Endothelial cell of umbilical vein (primary cell): ENCODE results near the gene KANSL1. TPM values are rescaled to one million over a fixed set of nuclear protein-coding genes. Genes with fewer than 3 reads are reported as not detected.

Experiments
- BruUV-seq: library from RNA; stranded (reverse); fragments of 400-500 nt; replicated peaks from 2 replicates; lab custom pipeline; 2021; lab: Mats Ljungman, UMichigan
- CTCF ChIA-PET: fragments of 300-600, 350-600 bp; sonication (Branson Sonifier 250); formaldehyde crosslinking; loops from one replicate; lab custom pipeline; 2021; ENCODE audit warnings: antibody characterized with exemption, inconsistent platforms; lab: Charles Lee
- POLR2A ChIA-PET: fragments of 300-600, 350-600 bp; sonication (Branson Sonifier 250); formaldehyde crosslinking; loops from one replicate; lab custom pipeline; 2021; ENCODE audit warnings: antibody characterized with exemption, inconsistent platforms; lab: Charles Lee
- DNase-seq: peaks from one replicate; pipeline ENCODE4 v3.0.0-alpha.2; 2011; ENCODE audit warnings: low read depth, low spot score
- FAIRE-seq: peaks from 2 replicates; lab custom pipeline; 2011; peaks lifted over from hg19 to GRCh38; lab: Jason Lieb, UNC
- H2AFZ ChIP-seq: 2 replicates; pipeline ENCODE4 v1.6.0; 2012; ENCODE audit warnings: low read depth, low read length, control low read depth, inconsistent platforms
- H3K27ac ChIP-seq: 2 replicates; pipeline ENCODE4 v1.5.1; 2011; ENCODE audit warnings: low read depth, mild to moderate bottlenecking, control low read depth, low read length, moderate library complexity; ENCODE audit not compliant: insufficient read depth
- H3K27me3 ChIP-seq, 2 experiments: 2 replicates each; pipeline versions ENCODE4 v1.6.0 to v1.6.1; 2011; ENCODE audit warnings: low read length in 2 of 2, mixed read lengths in 1 of 2; ENCODE audit not compliant: control insufficient read depth in 2 of 2, insufficient read depth in 2 of 2
- H3K36me3 ChIP-seq, 2 experiments: 2 replicates in 1 of 2; 3 replicates in 1 of 2; pipeline ENCODE4 v1.5.1; 2011; ENCODE audit warnings: low read length in 2 of 2, mild to moderate bottlenecking in 1 of 2, moderate library complexity in 1 of 2; ENCODE audit not compliant: control insufficient read depth in 2 of 2, insufficient read depth in 2 of 2; ENCODE audit errors: extremely low read depth in 1 of 2
- H3K4me1 ChIP-seq: 3 replicates; pipeline ENCODE4 v1.5.1; 2011; ENCODE audit warnings: mild to moderate bottlenecking, low read length; ENCODE audit not compliant: control insufficient read depth, insufficient read depth; ENCODE audit errors: extremely low read depth
- H3K4me2 ChIP-seq: 2 replicates; pipeline ENCODE4 v1.6.1; 2011; ENCODE audit warnings: low read length, control low read depth, mixed read lengths; ENCODE audit not compliant: insufficient read depth
- H3K4me3 ChIP-seq, 3 experiments: fragments of 200-600 bp in 1 of 3; sonication (generic), shearing (Covaris generic) in 1 of 3; replicated peaks in 1 of 3; 2 replicates each; pipeline ENCODE4 v1.5.1; 2011 to 2016; ENCODE audit warnings: control low read depth in 3 of 3, low read length in 3 of 3, mild to moderate bottlenecking in 2 of 3, inconsistent platforms in 1 of 3, low read depth in 1 of 3, moderate library complexity in 1 of 3; ENCODE audit not compliant: insufficient read depth in 1 of 3
- H3K79me2 ChIP-seq: 2 replicates; pipeline ENCODE4 v1.6.0; 2012; ENCODE audit warnings: low read length, inconsistent platforms; ENCODE audit not compliant: control insufficient read depth, insufficient read depth
- H3K9ac ChIP-seq: replicated peaks from 2 replicates; pipeline ENCODE3; 2011; ENCODE audit warnings: low read length, control low read depth; ENCODE audit not compliant: insufficient read depth; ENCODE audit errors: extremely low read depth
- H3K9me1 ChIP-seq: replicated peaks from 3 replicates; pipeline ENCODE4 v1.6.0; 2011; ENCODE audit warnings: mild to moderate bottlenecking, low read length; ENCODE audit not compliant: control insufficient read depth, insufficient read depth; ENCODE audit errors: extremely low read depth
- H3K9me3 ChIP-seq: replicated peaks from 2 replicates; pipeline ENCODE4 v1.5.1; 2012; ENCODE audit warnings: low read length, inconsistent platforms; ENCODE audit not compliant: control insufficient read depth, insufficient read depth
- H4K20me1 ChIP-seq: replicated peaks from 2 replicates; pipeline ENCODE3; 2011; ENCODE audit warnings: mild to moderate bottlenecking, low read length; ENCODE audit not compliant: control insufficient read depth, insufficient read depth; ENCODE audit errors: extremely low read depth
- EZH2 ChIP-seq: IDR thresholded peaks from 2 replicates; pipeline ENCODE4 v1.6.1; 2012; ENCODE audit warnings: borderline replicate concordance, low read depth, mild to moderate bottlenecking, moderate library complexity, low read length, inconsistent platforms; ENCODE audit not compliant: severe bottlenecking
- FOS ChIP-seq: IDR thresholded peaks from 2 replicates; pipeline ENCODE4 v1.6.1; 2011; ENCODE audit warnings: mild to moderate bottlenecking, low read length, moderate library complexity, borderline replicate concordance; ENCODE audit not compliant: insufficient read depth
- GATA2 ChIP-seq: IDR thresholded peaks from 2 replicates; pipeline ENCODE4 v1.7.0; 2011; ENCODE audit warnings: low read depth, mild to moderate bottlenecking, moderate library complexity, mixed read lengths, low read length; ENCODE audit not compliant: insufficient read length, insufficient read depth
- JUN ChIP-seq: IDR thresholded peaks from 2 replicates; pipeline ENCODE4 v1.6.1; 2011; ENCODE audit warnings: borderline replicate concordance, low read depth; ENCODE audit not compliant: insufficient read length, insufficient read depth
- MYC ChIP-seq: IDR thresholded peaks from one replicate; pipeline ENCODE4 v1.6.1; 2011; ENCODE audit warnings: mild to moderate bottlenecking, low read depth, low read length
- POLR2A ChIP-seq: IDR thresholded peaks from 2 replicates; pipeline ENCODE4 v1.6.1; 2012; ENCODE audit warnings: low read depth, mild to moderate bottlenecking, control low read depth, low read length
- POLR2AphosphoS5 ChIP-seq: IDR thresholded peaks from 2 replicates; pipeline ENCODE4 v1.6.1; 2012; ENCODE audit warnings: low read depth, mild to moderate bottlenecking, control low read depth, low read length, moderate library complexity; ENCODE audit not compliant: insufficient read depth
- dilution Hi-C: fragments of 300-500 bp; cut with MboI; formaldehyde crosslinking; loops from one replicate; pipeline ENCODE4 v1.15.0; 2019; ENCODE audit warnings: low sequenced_read_pairs; ENCODE audit not compliant: extremely low pct_ligation_motif_present
- intact Hi-C: fragments of 100-400 bp; cut with micrococcal nuclease; formaldehyde crosslinking; loops from one replicate; pipeline ENCODE4 v1.10.0; 2022
- polyA plus RNA-seq, 4 experiments: library from polyadenylated mRNA; depleted of rRNA in 3 of 4; stranded (reverse) in 3 of 4; unstranded in 1 of 4; fragments of >200 nt; gene quantifications; 2 replicates each; pipeline versions ENCODE4 v1.2.1 to v1.2.3, GENCODE V29; 2011 to 2012; ENCODE audit warnings: missing spikeins in 1 of 4
- total RNA-seq: library from RNA; stranded (reverse); gene quantifications from 2 replicates; pipeline ENCODE4 v1.2.3, GENCODE V29; 2021
- TF ChIP-seq, protein P1 (sequence below): IDR thresholded peaks from 2 replicates; pipeline ENCODE4 v1.6.1; 2011; ENCODE audit not compliant: insufficient read depth, insufficient read length
- TF ChIP-seq, protein P2 (sequence below), 2 donors: IDR thresholded peaks; 1 replicate in 1 of 2; 2 replicates in 1 of 2; pipeline ENCODE4 v1.5.1; 2011; ENCODE audit warnings: low read length in 2 of 2, mild to moderate bottlenecking in 2 of 2, moderate library complexity in 2 of 2, control low read depth in 1 of 2, inconsistent platforms in 1 of 2, low read depth in 1 of 2; ENCODE audit not compliant: insufficient read depth in 1 of 2; ENCODE audit errors: extremely low read depth in 1 of 2

Gene KANSL1
- total and polyA plus RNA-seq, 2 donors (not counting 3 experiments of a cell fraction or from before 2014, with no cell fraction given): 29.1 to 74.0 TPM

GRCh38 chr17:46150216-46150963 lies 42.8 kb downstream of the KANSL1 start:
- H3K36me3 ChIP-seq: no peaks in the 10 kb centered on the region
- H4K20me1 ChIP-seq: peaks cover 32% of the 10 kb centered on the region
- H3K4me1 ChIP-seq: peaks cover 42% of the 10 kb centered on the region
- H3K79me2 ChIP-seq: peaks cover 95% of the 10 kb centered on the region
- H3K9me1 ChIP-seq: no peaks in the 10 kb centered on the region
- no peak overlapping the region for H2AFZ ChIP-seq
- H3K27me3 ChIP-seq: no peaks in the 10 kb centered on the region
- dilution Hi-C loops: no loop called here
- no peak overlapping the region for H3K27ac ChIP-seq
- no peak overlapping the region for H3K4me3 ChIP-seq
- no TSS peak for BruUV-seq
- no peak overlapping the region for H3K9ac ChIP-seq
- no peaks in the 10 kb centered on the region for H3K9me3 ChIP-seq
- POLR2A ChIA-PET: interaction anchor here (0.7 kb wide), 1 partner anchor 43 kb away, joined by 4 read pairs; the partner anchor contains the start of gene KANSL1
- no peak for FAIRE-seq
- H3K4me2 ChIP-seq: no peak overlapping the region
- CTCF ChIA-PET: interaction anchor here (1.1 kb wide), 1 partner anchor 106 kb away, joined by 4 read pairs; no protein-coding TSS in a partner anchor
- TF ChIP-seq POLR2AphosphoS5 (no peak), MYC (no peak), JUN (no peak), GATA2 (no peak), POLR2A (no peak), FOS (no peak), EZH2 (no peak)
- TF ChIP-seq, protein P1, sequence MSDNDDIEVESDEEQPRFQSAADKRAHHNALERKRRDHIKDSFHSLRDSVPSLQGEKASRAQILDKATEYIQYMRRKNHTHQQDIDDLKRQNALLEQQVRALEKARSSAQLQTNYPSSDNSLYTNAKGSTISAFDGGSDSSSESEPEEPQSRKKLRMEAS: no peak
- TF ChIP-seq, protein P2, sequence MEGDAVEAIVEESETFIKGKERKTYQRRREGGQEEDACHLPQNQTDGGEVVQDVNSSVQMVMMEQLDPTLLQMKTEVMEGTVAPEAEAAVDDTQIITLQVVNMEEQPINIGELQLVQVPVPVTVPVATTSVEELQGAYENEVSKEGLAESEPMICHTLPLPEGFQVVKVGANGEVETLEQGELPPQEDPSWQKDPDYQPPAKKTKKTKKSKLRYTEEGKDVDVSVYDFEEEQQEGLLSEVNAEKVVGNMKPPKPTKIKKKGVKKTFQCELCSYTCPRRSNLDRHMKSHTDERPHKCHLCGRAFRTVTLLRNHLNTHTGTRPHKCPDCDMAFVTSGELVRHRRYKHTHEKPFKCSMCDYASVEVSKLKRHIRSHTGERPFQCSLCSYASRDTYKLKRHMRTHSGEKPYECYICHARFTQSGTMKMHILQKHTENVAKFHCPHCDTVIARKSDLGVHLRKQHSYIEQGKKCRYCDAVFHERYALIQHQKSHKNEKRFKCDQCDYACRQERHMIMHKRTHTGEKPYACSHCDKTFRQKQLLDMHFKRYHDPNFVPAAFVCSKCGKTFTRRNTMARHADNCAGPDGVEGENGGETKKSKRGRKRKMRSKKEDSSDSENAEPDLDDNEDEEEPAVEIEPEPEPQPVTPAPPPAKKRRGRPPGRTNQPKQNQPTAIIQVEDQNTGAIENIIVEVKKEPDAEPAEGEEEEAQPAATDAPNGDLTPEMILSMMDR (IDR thresholded peaks at IDR 0.05; ENCODE audit: extremely low read depth in 1 of 2, insufficient read depth in 1 of 2, low read depth in 1 of 2, low read length in 2 of 2): no peak
- peak; percentile 55 for DNase-seq
- intact Hi-C loops: no loop called here
